Osteocyte (in vitro differentiated cells): ENCODE results near the gene ACTBL2. TPM values are rescaled to one million over a fixed set of nuclear protein-coding genes. Genes with fewer than 3 reads are reported as not detected.

ENCODE experiments used
- DNase-seq: peaks from one replicate; pipeline ENCODE4 v3.0.0; 2021; ENCODE audit warnings: mixed read lengths; ENCODE audit not compliant: unreplicated experiment; ENCODE audit errors: extremely low spot score
- H3K27ac Mint-ChIP-seq: one replicate; pipeline ENCODE4 v1.8.0; 2021; ENCODE audit warnings: mild to moderate bottlenecking, mixed read lengths; ENCODE audit not compliant: unreplicated experiment
- H3K27me3 Mint-ChIP-seq: one replicate; pipeline ENCODE4 v1.8.0; 2021; ENCODE audit warnings: mixed read lengths; ENCODE audit not compliant: unreplicated experiment
- H3K36me3 Mint-ChIP-seq: one replicate; pipeline ENCODE4 v1.8.0; 2021; ENCODE audit warnings: mixed read lengths; ENCODE audit not compliant: unreplicated experiment
- H3K4me1 Mint-ChIP-seq: one replicate; pipeline ENCODE4 v1.8.0; 2021; ENCODE audit warnings: mixed read lengths; ENCODE audit not compliant: unreplicated experiment
- H3K4me3 Mint-ChIP-seq: one replicate; pipeline ENCODE4 v1.8.0; 2021; ENCODE audit warnings: mild to moderate bottlenecking, moderate library complexity, mixed read lengths; ENCODE audit not compliant: unreplicated experiment
- H3K9me3 Mint-ChIP-seq: one replicate; pipeline ENCODE4 v1.8.0; 2021; ENCODE audit warnings: mixed read lengths; ENCODE audit not compliant: unreplicated experiment
- CTCF ChIP-seq: fragments of 200-600 bp; sonication (generic); IDR thresholded peaks from 2 replicates; pipeline ENCODE4 v1.5.0; 2021; ENCODE audit warnings: antibody characterized with exemption, mild to moderate bottlenecking, moderate library complexity
- total RNA-seq: library from RNA; stranded (reverse); gene quantifications from 2 replicates; pipeline ENCODE4 v1.2.1, GENCODE V29; 2021

Gene ACTBL2
- total RNA-seq, 1 donor from 2014 or later, result not detected

GRCh38 chr5:57517250-57517649 lies 34.6 kb upstream of the ACTBL2 start:
- no peaks in the 10 kb centered on the region for H3K36me3 Mint-ChIP-seq
- no peak overlapping the region for H3K4me3 Mint-ChIP-seq
- no peak for DNase-seq
- peaks cover 19% of the 10 kb centered on the region for H3K9me3 Mint-ChIP-seq
- H3K4me1 Mint-ChIP-seq, result peaks cover 15% of the 10 kb centered on the region
- no peak overlapping the region for H3K27ac Mint-ChIP-seq
- TF ChIP-seq CTCF, result no peak
- H3K27me3 Mint-ChIP-seq, result peaks cover 2% of the 10 kb centered on the region

GRCh38 chr5:57513785-57514184 lies 31.2 kb upstream of the ACTBL2 start:
- DNase-seq, result no peak
- TF ChIP-seq CTCF, result no peak
- Mint-ChIP-seq H3K36me3 (no peaks in the 10 kb centered on the region), H3K4me3 (no peak overlapping the region), H3K27ac (no peak overlapping the region), H3K27me3 (peaks cover 2% of the 10 kb centered on the region), H3K4me1 (peaks cover 25% of the 10 kb centered on the region), H3K9me3 (peaks cover 4% of the 10 kb centered on the region)

- Mint-ChIP-seq H3K27ac (no peak overlapping the region), H3K4me3 (no peak overlapping the region), H3K27me3 (peaks cover 2% of the 10 kb centered on the region), H3K4me1 (peaks cover 25% of the 10 kb centered on the region), H3K9me3 (no peaks in the 10 kb centered on the region), H3K36me3 (no peaks in the 10 kb centered on the region)
- TF ChIP-seq CTCF, result no peak
- DNase-seq, result no peak
Measured at GRCh38 chr5:57511321-57511720, 28.7 kb upstream of the ACTBL2 start.

- H3K4me1 Mint-ChIP-seq, result peaks cover 24% of the 10 kb centered on the region
- TF ChIP-seq CTCF, result no peak
- no peaks in the 10 kb centered on the region for H3K36me3 Mint-ChIP-seq
- no peak for DNase-seq
- peaks cover 2% of the 10 kb centered on the region for H3K27me3 Mint-ChIP-seq
- H3K27ac Mint-ChIP-seq, result peak overlapping the region; percentile 15
- no peak overlapping the region for H3K4me3 Mint-ChIP-seq
- no peaks in the 10 kb centered on the region for H3K9me3 Mint-ChIP-seq
Measured at GRCh38 chr5:57509501-57510260, 27.1 kb upstream of the ACTBL2 start.

- Mint-ChIP-seq H3K36me3 (no peaks in the 10 kb centered on the region), H3K27ac (no peak overlapping the region), H3K4me1 (peaks cover 19% of the 10 kb centered on the region), H3K4me3 (no peak overlapping the region), H3K27me3 (peaks cover 2% of the 10 kb centered on the region), H3K9me3 (no peaks in the 10 kb centered on the region)
- TF ChIP-seq CTCF, result no peak
- DNase-seq, result no peak
Measured at GRCh38 chr5:57508211-57508610, 25.6 kb upstream of the ACTBL2 start.
